Body of pancreas (tissue), 4 donors: Measurements from ENCODE around the gene RAP1A. TPM values are rescaled to one million over a fixed set of nuclear protein-coding genes. Genes with fewer than 3 reads are reported as not detected.

Source experiments
- ATAC-seq: fragments of 150-250 bp; one replicate; pipeline ENCODE4 v1.9.1; 2016
- DNase-seq, 4 donors: peaks; one replicate each; pipeline ENCODE4 v3.0.0-alpha.2; 2019
- H3K27ac ChIP-seq, 4 donors: fragments of 200-600 bp; sonication (generic); 1 replicate in 3 of 4; 2 replicates in 1 of 4; pipeline versions ENCODE4 v1.5.1 to v1.6.1; 2016 to 2019; ENCODE audit warnings: mild to moderate bottlenecking in 1 of 4, mixed read lengths in 1 of 4, moderate library complexity in 1 of 4
- H3K27me3 ChIP-seq, 2 donors: fragments of 200-600 bp; sonication (generic); one replicate each; pipeline ENCODE4 v1.6.0; 2016; ENCODE audit warnings: mild to moderate bottlenecking in 1 of 2
- H3K36me3 ChIP-seq, 2 donors: fragments of 200-600 bp; sonication (generic); replicated peaks in 1 of 2; 2 replicates each; pipeline ENCODE4 v1.5.1; 2016; ENCODE audit warnings: low read depth in 2 of 2; ENCODE audit not compliant: insufficient read depth in 1 of 2
- H3K4me1 ChIP-seq: fragments of 200-600 bp; sonication (generic); one replicate; pipeline ENCODE4 v1.6.0; 2016
- H3K4me3 ChIP-seq, 2 donors: fragments of 200-600 bp; sonication (generic); 1 replicate in 1 of 2; 2 replicates in 1 of 2; pipeline ENCODE4 v1.5.1; 2016 to 2019
- H3K9me3 ChIP-seq, 3 donors: fragments of 200-600 bp; sonication (generic); 1 replicate in 2 of 3; 2 replicates in 1 of 3; pipeline ENCODE4 v1.5.1; 2016
- CTCF ChIP-seq, 7 experiments: fragments of 450-650 bp in 4 of 7; fragments of 200-600 bp in 3 of 7; sonication (generic) in 3 of 7; IDR thresholded peaks; one replicate each; pipeline ENCODE4 v1.5.1; 2016 to 2019; ENCODE audit warnings: antibody characterized with exemption in 7 of 7
- POLR2A ChIP-seq, 3 donors: fragments of 450-650 bp; IDR thresholded peaks; one replicate each; pipeline ENCODE4 v1.6.1; 2016; ENCODE audit warnings: antibody characterized with exemption in 3 of 3, mild to moderate bottlenecking in 2 of 3
- WGBS, 2 donors: methylation state at CpG; one replicate each; pipeline ENCODE4 v1.1.5; 2017; 5-methylcytosine and 5-hydroxymethylcytosine counted together
- intact Hi-C: fragments of 100-400 bp; cut with DNase I; formaldehyde crosslinking; loops from one replicate; pipeline ENCODE4 v1.15.1; 2023
- total RNA-seq, 2 donors: library from RNA; depleted of rRNA; stranded (reverse); fragments of >200 nt; gene quantifications; one replicate each; pipeline ENCODE4 v1.1.0, GENCODE V29; 2016

Gene RAP1A
- total RNA-seq, 2 donors from 2014 or later = 16.2 to 16.6 TPM

DNA sequence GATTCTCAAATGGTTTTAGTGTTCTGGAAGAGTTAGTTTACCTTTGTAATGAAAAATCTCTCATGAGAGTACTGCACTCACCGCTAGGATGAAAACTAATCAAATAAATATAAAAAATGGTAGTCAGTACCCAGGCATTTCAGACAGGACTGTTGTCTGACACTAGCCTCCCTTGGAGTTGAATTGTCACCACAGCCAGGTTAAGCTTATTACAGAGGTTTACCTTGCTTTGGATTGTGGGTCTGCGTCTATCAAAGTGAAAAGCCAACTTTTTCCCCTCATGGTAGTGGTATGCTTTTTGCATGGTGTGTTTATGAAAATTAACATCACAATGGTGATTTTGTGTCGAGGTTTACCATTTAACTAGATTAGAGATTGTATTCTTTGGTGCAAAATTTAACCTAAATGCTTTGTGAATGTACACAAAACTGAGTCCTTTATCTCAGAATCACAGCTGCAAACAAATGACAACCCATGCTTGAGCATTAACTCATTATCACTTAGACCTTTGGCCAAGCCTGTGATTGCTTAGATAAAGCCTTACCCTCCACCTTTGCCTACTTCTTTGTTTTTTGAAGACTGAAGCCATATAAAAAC lies 20.1 kb downstream of the RAP1A start:
- peaks cover 25% of the 10 kb centered on the region for H3K4me1 ChIP-seq
- intact Hi-C loops = no loop called here
- TF ChIP-seq CTCF (IDR thresholded peaks at IDR 0.05) (no peak), POLR2A (IDR thresholded peaks at IDR 0.05) (no peak)

GRCh38 chr1:111643097-111643496 lies 23.5 kb downstream of the RAP1A start:
- WGBS, 2 donors = 38 to 61% methylated on average over 2 of the region's 2 CpGs
- no peak for DNase-seq
- intact Hi-C loops = no loop called here
- TF ChIP-seq POLR2A (IDR thresholded peaks at IDR 0.05) (no peak), CTCF (IDR thresholded peaks at IDR 0.05) (no peak)
- no peaks in the 10 kb centered on the region for H3K36me3 ChIP-seq
- H3K27me3 ChIP-seq = no peaks in the 10 kb centered on the region
- H3K4me1 ChIP-seq = peaks cover 28% of the 10 kb centered on the region
- no peak overlapping the region for H3K4me3 ChIP-seq
- no peak for ATAC-seq
- no peak overlapping the region for H3K27ac ChIP-seq
- H3K9me3 ChIP-seq = no peaks in the 10 kb centered on the region

More for the DNA sequence above, 20.1 kb downstream of the RAP1A start:
- Histone ChIP-seq H3K27me3 (no peaks in the 10 kb centered on the region), H3K4me3 (no peak overlapping the region), H3K27ac (no peak overlapping the region), H3K9me3 (no peaks in the 10 kb centered on the region), H3K36me3 (no peaks in the 10 kb centered on the region)
- no peak for DNase-seq
- no peak for ATAC-seq
- 36 to 55% methylated on average over 3 of the region's 3 CpGs for WGBS, 2 donors

DNA sequence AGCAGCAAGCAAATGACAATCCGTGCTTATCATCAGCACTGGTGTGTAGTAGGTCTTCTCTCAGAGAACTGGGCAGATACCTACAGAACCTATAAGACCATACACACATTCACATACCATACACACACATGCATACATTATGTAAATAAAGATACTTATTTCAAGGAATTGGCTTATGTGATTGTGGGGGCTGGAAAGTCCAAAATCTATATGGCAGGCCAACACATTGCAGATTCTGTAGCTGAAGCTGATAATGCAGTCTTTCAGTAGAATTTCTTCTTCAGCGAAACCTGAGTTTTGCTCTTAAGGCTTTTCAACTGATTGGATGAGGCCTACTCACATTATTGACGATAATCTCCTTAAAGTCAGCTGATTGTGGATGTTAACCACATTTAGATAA lies 24.1 kb downstream of the RAP1A start:
- WGBS, 2 donors = 96 to 98% methylated on average over 3 of the region's 3 CpGs
- no peaks in the 10 kb centered on the region for H3K27me3 ChIP-seq
- H3K4me3 ChIP-seq = no peak overlapping the region
- DNase-seq (no peak), ATAC-seq (no peak)
- H3K9me3 ChIP-seq = no peaks in the 10 kb centered on the region
- no peak overlapping the region for H3K27ac ChIP-seq
- intact Hi-C loops = no loop called here
- H3K4me1 ChIP-seq = peaks cover 22% of the 10 kb centered on the region
- TF ChIP-seq POLR2A (IDR thresholded peaks at IDR 0.05) = no peak
- TF ChIP-seq CTCF (IDR thresholded peaks at IDR 0.05) = no peak
- no peaks in the 10 kb centered on the region for H3K36me3 ChIP-seq

DNA sequence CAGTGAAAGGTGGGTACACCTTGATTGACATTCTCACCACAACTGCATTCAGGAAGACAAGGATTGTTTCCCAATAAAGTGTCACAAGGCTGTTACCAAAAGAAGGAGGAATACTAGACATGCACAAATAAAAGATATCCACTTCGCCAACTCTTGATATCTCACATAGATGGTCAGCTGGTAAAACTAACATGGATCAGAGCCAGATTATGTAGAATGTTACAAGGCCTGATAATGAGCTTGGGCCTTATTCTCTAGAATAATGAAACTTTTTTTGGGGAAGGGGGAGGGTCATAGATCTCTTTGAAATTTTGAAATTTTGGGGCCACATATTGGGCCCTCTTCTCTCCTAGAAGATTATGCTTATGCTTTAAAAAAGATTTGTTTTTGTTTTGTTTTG lies 24.9 kb downstream of the RAP1A start:
- H3K4me3 ChIP-seq = no peak overlapping the region
- no peak overlapping the region for H3K27ac ChIP-seq
- no peaks in the 10 kb centered on the region for H3K36me3 ChIP-seq
- WGBS, 2 donors = 26 to 43% methylated on average over 1 of the region's 1 CpG
- intact Hi-C loops = no loop called here
- DNase-seq = no peak
- peaks cover 19% of the 10 kb centered on the region for H3K4me1 ChIP-seq
- H3K9me3 ChIP-seq = no peaks in the 10 kb centered on the region
- ATAC-seq = no peak
- H3K27me3 ChIP-seq = no peaks in the 10 kb centered on the region
- TF ChIP-seq POLR2A (IDR thresholded peaks at IDR 0.05) = no peak
- no peak for TF ChIP-seq CTCF (IDR thresholded peaks at IDR 0.05)

- DNase-seq (no peak), ATAC-seq (no peak)
- peaks cover 14% of the 10 kb centered on the region for H3K4me1 ChIP-seq
- H3K4me3 ChIP-seq = no peak overlapping the region
- 82% methylated on average over 1 of the region's 1 CpG for WGBS, 2 donors
- no peaks in the 10 kb centered on the region for H3K27me3 ChIP-seq
- TF ChIP-seq CTCF (IDR thresholded peaks at IDR 0.05) (no peak), POLR2A (IDR thresholded peaks at IDR 0.05) (no peak)
- no peaks in the 10 kb centered on the region for H3K9me3 ChIP-seq
- H3K36me3 ChIP-seq = no peaks in the 10 kb centered on the region
- no peak overlapping the region for H3K27ac ChIP-seq
- intact Hi-C loops = no loop called here
These were observed 28.1 kb downstream of the RAP1A start for GRCh38 chr1:111647736-111648135.
